NCI-H1436 treated with DMSO at 0.1 percent for 48 hours (cell line): ENCODE results near the gene ZNF385B.
"Not testable (repeated sequence)": the region's sequence is repeated elsewhere in the genome, so short reads cannot be mapped to it uniquely, and the experiment has no call there.

ENCODE experiments used
- DNase-seq: peaks from one replicate; lab custom pipeline; 2025; lab: John Stamatoyannopoulos, UW

ZNF385B gene

GRCh38 chr2:179629776-179630175 is 231.6 kb downstream of the ZNF385B start:
- DNase-seq = not testable (repeated sequence)

GRCh38 chr2:179626261-179626660 is 235.2 kb downstream of the ZNF385B start:
- no peak for DNase-seq

- DNase-seq = no peak
Measured at GRCh38 chr2:179622635-179623300, 238.6 kb downstream of the ZNF385B start.

- no peak for DNase-seq
Measured at GRCh38 chr2:179622112-179622511, 239.3 kb downstream of the ZNF385B start.

GRCh38 chr2:179619947-179620467 is 241.4 kb downstream of the ZNF385B start:
- no peak for DNase-seq

- no peak for DNase-seq
Measured at GRCh38 chr2:179614121-179614520, 247.3 kb downstream of the ZNF385B start.

GRCh38 chr2:179613701-179614100 is 247.7 kb downstream of the ZNF385B start:
- no peak for DNase-seq

- DNase-seq = no peak
Measured at GRCh38 chr2:179613299-179613651, 248.1 kb downstream of the ZNF385B start.

GRCh38 chr2:179612591-179613298 is 248.7 kb downstream of the ZNF385B start:
- no peak for DNase-seq

- DNase-seq = no peak
Measured at GRCh38 chr2:179612108-179612507, 249.3 kb downstream of the ZNF385B start.

- no peak for DNase-seq
Measured at GRCh38 chr2:179606141-179606540, 255.3 kb downstream of the ZNF385B start.

- DNase-seq = no peak
Measured at GRCh38 chr2:179605341-179605740, 256.1 kb downstream of the ZNF385B start.

GRCh38 chr2:179604598-179604997 is 256.8 kb downstream of the ZNF385B start:
- DNase-seq = no peak

GRCh38 chr2:179602452-179602851 is 259.0 kb downstream of the ZNF385B start:
- no peak for DNase-seq

- DNase-seq = no peak
Measured at GRCh38 chr2:179596018-179596417, 265.4 kb downstream of the ZNF385B start.

GRCh38 chr2:179595284-179595683 is 266.1 kb downstream of the ZNF385B start:
- no peak for DNase-seq

GRCh38 chr2:179594268-179595112 is 266.9 kb downstream of the ZNF385B start:
- DNase-seq = no peak

- no peak for DNase-seq
Measured at GRCh38 chr2:179593323-179593722, 268.1 kb downstream of the ZNF385B start.

GRCh38 chr2:179592167-179592936 is 269.1 kb downstream of the ZNF385B start:
- no peak for DNase-seq

GRCh38 chr2:179591690-179592089 is 269.7 kb downstream of the ZNF385B start:
- no peak for DNase-seq

GRCh38 chr2:179588486-179589145 is 272.8 kb downstream of the ZNF385B start:
- no peak for DNase-seq
